H9 (cell line): ENCODE measurements around the gene ANKRD53. TPM values are rescaled to one million over a fixed set of nuclear protein-coding genes. Genes with fewer than 3 reads are reported as not detected.

Source experiments
- DNase-seq: peaks from one replicate; pipeline ENCODE4 v3.0.0-alpha.2; 2017
- H2AFZ ChIP-seq: one replicate; pipeline ENCODE4 v1.6.1; 2013; ENCODE audit warnings: mild to moderate bottlenecking, low read length, control low read depth, moderate library complexity
- H2AK5ac ChIP-seq: 2 replicates; pipeline ENCODE4 v1.6.1; 2013; ENCODE audit warnings: low read length, control low read depth, mixed read lengths; ENCODE audit not compliant: insufficient read length
- H2BK120ac ChIP-seq: one replicate; pipeline ENCODE4 v1.6.1; 2013; ENCODE audit warnings: low read depth, mild to moderate bottlenecking, low read length, control low read depth, inconsistent platforms; ENCODE audit not compliant: poor library complexity, severe bottlenecking
- H2BK12ac ChIP-seq: 2 replicates; pipeline ENCODE4 v1.6.1; 2013; ENCODE audit warnings: low read length, control low read depth, mixed read lengths, low read depth; ENCODE audit not compliant: insufficient read length
- H2BK15ac ChIP-seq: 2 replicates; pipeline ENCODE4 v1.6.1; 2013; ENCODE audit warnings: low read depth, low read length, control low read depth
- H2BK20ac ChIP-seq: one replicate; pipeline ENCODE4 v1.6.1; 2013; ENCODE audit warnings: low read depth, mild to moderate bottlenecking, low read length, control low read depth, inconsistent platforms; ENCODE audit not compliant: poor library complexity, severe bottlenecking
- H2BK5ac ChIP-seq: 2 replicates; pipeline ENCODE4 v1.6.1; 2013; ENCODE audit warnings: low read length, control low read depth, mixed read lengths; ENCODE audit not compliant: insufficient read length
- H3K14ac ChIP-seq: 2 replicates; pipeline ENCODE4 v1.6.1; 2013; ENCODE audit warnings: low read length, control low read depth; ENCODE audit not compliant: insufficient read depth
- H3K18ac ChIP-seq: 2 replicates; pipeline ENCODE4 v1.6.1; 2013; ENCODE audit warnings: low read depth, mild to moderate bottlenecking, mixed read lengths, low read length, control low read depth; ENCODE audit not compliant: insufficient read length
- H3K23ac ChIP-seq: 2 replicates; pipeline ENCODE4 v1.6.1; 2013; ENCODE audit warnings: low read length, control low read depth, mixed read lengths, low read depth; ENCODE audit not compliant: insufficient read length
- H3K23me2 ChIP-seq: 2 replicates; pipeline ENCODE4 v1.6.1; 2013; ENCODE audit warnings: low read depth, mild to moderate bottlenecking, mixed read lengths, low read length, control low read depth; ENCODE audit not compliant: insufficient read length, poor library complexity, severe bottlenecking
- H3K27ac ChIP-seq: 2 replicates; pipeline ENCODE4 v1.5.1; 2013; ENCODE audit warnings: low read length, control low read depth, mixed read lengths, low read depth; ENCODE audit not compliant: insufficient read length
- H3K27me3 ChIP-seq: 2 replicates; pipeline ENCODE4 v1.6.1; 2013; ENCODE audit warnings: low read length, control low read depth, inconsistent platforms; ENCODE audit not compliant: insufficient read depth
- H3K4ac ChIP-seq: 2 replicates; pipeline ENCODE4 v1.6.1; 2013; ENCODE audit warnings: low read depth, mild to moderate bottlenecking, control low read depth, inconsistent platforms, low read length, moderate library complexity
- H3K4me1 ChIP-seq: 2 replicates; pipeline ENCODE4 v1.6.1; 2013; ENCODE audit warnings: low read length, control low read depth, inconsistent platforms; ENCODE audit not compliant: insufficient read depth
- H3K4me2 ChIP-seq: 2 replicates; pipeline ENCODE4 v1.6.1; 2013; ENCODE audit warnings: low read length, control low read depth, mixed read lengths; ENCODE audit not compliant: insufficient read length, insufficient read depth
- H3K56ac ChIP-seq: 2 replicates; pipeline ENCODE4 v1.6.1; 2013; ENCODE audit warnings: low read depth, mild to moderate bottlenecking, mixed read lengths, low read length, control low read depth; ENCODE audit not compliant: insufficient read length
- H3K79me1 ChIP-seq: 2 replicates; pipeline ENCODE4 v1.6.1; 2013; ENCODE audit warnings: low read depth, mild to moderate bottlenecking, moderate library complexity, low read length, control low read depth, inconsistent platforms; ENCODE audit not compliant: insufficient read depth, poor library complexity, severe bottlenecking
- H3K79me2 ChIP-seq: 2 replicates; pipeline ENCODE4 v1.6.1; 2013; ENCODE audit warnings: low read length, control low read depth, inconsistent platforms; ENCODE audit not compliant: insufficient read depth
- H3K9ac ChIP-seq: 2 replicates; pipeline ENCODE4 v1.6.1; 2013; ENCODE audit warnings: low read length, control low read depth, mixed read lengths; ENCODE audit not compliant: insufficient read length; ENCODE audit errors: extremely low read depth
- H3K9me3 ChIP-seq: one replicate; pipeline ENCODE4 v1.6.1; 2013; ENCODE audit warnings: low read depth, low read length, inconsistent platforms; ENCODE audit not compliant: control insufficient read depth
- H3T11ph ChIP-seq: one replicate; pipeline ENCODE4 v1.6.1; 2013; ENCODE audit warnings: mild to moderate bottlenecking, low read length, control low read depth, inconsistent platforms
- H4K20me1 ChIP-seq: one replicate; pipeline ENCODE4 v1.6.1; 2013; ENCODE audit not compliant: control insufficient read depth, insufficient read length, insufficient read depth
- H4K5ac ChIP-seq: 2 replicates; pipeline ENCODE4 v1.6.1; 2013; ENCODE audit warnings: low read depth, mild to moderate bottlenecking, mixed read lengths, low read length, control low read depth; ENCODE audit not compliant: insufficient read length
- H4K8ac ChIP-seq: replicated peaks from 2 replicates; pipeline ENCODE4 v1.6.1; 2013; ENCODE audit warnings: low read length, control low read depth, mixed read lengths, low read depth; ENCODE audit not compliant: insufficient read length
- H4K91ac ChIP-seq: 2 replicates; pipeline ENCODE4 v1.6.1; 2013; ENCODE audit warnings: low read depth, mild to moderate bottlenecking, moderate library complexity, mixed read lengths, low read length, control low read depth; ENCODE audit not compliant: insufficient read length
- H3K27ac Mint-ChIP-seq, 3 experiments: 2 replicates in 2 of 3; 3 replicates in 1 of 3; pipeline ENCODE4 v1.8.0; 2020 to 2021; ENCODE audit warnings: mixed read lengths in 3 of 3, mild to moderate bottlenecking in 1 of 3, moderate library complexity in 1 of 3
- H3K27me3 Mint-ChIP-seq: 2 replicates; pipeline ENCODE4 v1.8.0; 2021; ENCODE audit warnings: low read depth, mild to moderate bottlenecking, moderate library complexity, mixed read lengths
- H3K36me3 Mint-ChIP-seq, 3 experiments: 2 replicates in 2 of 3; 3 replicates in 1 of 3; pipeline ENCODE4 v1.8.0; 2020 to 2021; ENCODE audit warnings: low read depth in 3 of 3, mixed read lengths in 3 of 3; ENCODE audit not compliant: insufficient read depth in 1 of 3
- H3K4me1 Mint-ChIP-seq, 2 experiments: 2 replicates each; pipeline ENCODE4 v1.8.0; 2020; ENCODE audit warnings: mixed read lengths in 2 of 2
- H3K4me3 Mint-ChIP-seq, 2 experiments: 2 replicates in 1 of 2; 3 replicates in 1 of 2; pipeline ENCODE4 v1.8.0; 2020 to 2021; ENCODE audit warnings: mild to moderate bottlenecking in 2 of 2, mixed read lengths in 2 of 2, moderate library complexity in 1 of 2
- H3K9me3 Mint-ChIP-seq, 2 experiments: 2 replicates in 1 of 2; 3 replicates in 1 of 2; pipeline ENCODE4 v1.8.0; 2020; ENCODE audit warnings: mild to moderate bottlenecking in 2 of 2, mixed read lengths in 2 of 2, moderate library complexity in 1 of 2
- WGBS: extraction: QIAGEN DNeasy Blood & Tissue Kit; methylation state at CpG from one replicate; pipeline ENCODE4 v1.1.7; 2013; ENCODE audit warnings: missing lambda C conversion rate, low lambda C conversion rate, mixed read lengths; ENCODE audit not compliant: insufficient read length; ENCODE audit errors: extremely low coverage; 5-methylcytosine and 5-hydroxymethylcytosine counted together
- total RNA-seq: library from RNA; stranded (reverse); gene quantifications from 2 replicates; pipeline ENCODE4 v1.2.1, GENCODE V29; 2021
- TF ChIP-seq, protein P1 (sequence below): fragments of 200-600 bp; sonication (generic); conservative IDR thresholded peaks from 3 replicates; pipeline ENCODE4 v1.8.0; 2021; ENCODE audit warnings: antibody characterized with exemption, mild to moderate bottlenecking

ANKRD53 gene
- total RNA-seq, 1 experiment from 2014 or later = 0.28 TPM

- H3K9me3 Mint-ChIP-seq = no peaks in the 10 kb centered on the region; a peak in 1 of 5 replicates
- H3K23me2 ChIP-seq = peaks cover 7% of the 10 kb centered on the region
- H3K56ac ChIP-seq = no peak overlapping the region
- H3K36me3 Mint-ChIP-seq = no peaks in the 10 kb centered on the region
- H3K4me3 Mint-ChIP-seq = no peak overlapping the region
- no CpG with 5 or more reads among the region's 12 CpGs for WGBS
- no peak overlapping the region for H3K23ac ChIP-seq
- H3K79me2 ChIP-seq = no peaks in the 10 kb centered on the region
- no peak overlapping the region; a peak in 1 of 7 replicates for H3K27ac Mint-ChIP-seq
- no peak overlapping the region for H2AK5ac ChIP-seq
- H3K14ac ChIP-seq = no peak overlapping the region
- no peak overlapping the region for H3K18ac ChIP-seq
- H2BK120ac ChIP-seq = no peak overlapping the region
- no peak overlapping the region for H2BK20ac ChIP-seq
- peak; percentile 26 for DNase-seq
- TF ChIP-seq, protein P1, sequence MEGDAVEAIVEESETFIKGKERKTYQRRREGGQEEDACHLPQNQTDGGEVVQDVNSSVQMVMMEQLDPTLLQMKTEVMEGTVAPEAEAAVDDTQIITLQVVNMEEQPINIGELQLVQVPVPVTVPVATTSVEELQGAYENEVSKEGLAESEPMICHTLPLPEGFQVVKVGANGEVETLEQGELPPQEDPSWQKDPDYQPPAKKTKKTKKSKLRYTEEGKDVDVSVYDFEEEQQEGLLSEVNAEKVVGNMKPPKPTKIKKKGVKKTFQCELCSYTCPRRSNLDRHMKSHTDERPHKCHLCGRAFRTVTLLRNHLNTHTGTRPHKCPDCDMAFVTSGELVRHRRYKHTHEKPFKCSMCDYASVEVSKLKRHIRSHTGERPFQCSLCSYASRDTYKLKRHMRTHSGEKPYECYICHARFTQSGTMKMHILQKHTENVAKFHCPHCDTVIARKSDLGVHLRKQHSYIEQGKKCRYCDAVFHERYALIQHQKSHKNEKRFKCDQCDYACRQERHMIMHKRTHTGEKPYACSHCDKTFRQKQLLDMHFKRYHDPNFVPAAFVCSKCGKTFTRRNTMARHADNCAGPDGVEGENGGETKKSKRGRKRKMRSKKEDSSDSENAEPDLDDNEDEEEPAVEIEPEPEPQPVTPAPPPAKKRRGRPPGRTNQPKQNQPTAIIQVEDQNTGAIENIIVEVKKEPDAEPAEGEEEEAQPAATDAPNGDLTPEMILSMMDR = no peak
- H3T11ph ChIP-seq = no peak overlapping the region
- H3K9me3 ChIP-seq = no peaks in the 10 kb centered on the region
- H2BK5ac ChIP-seq = no peak overlapping the region
- no peak overlapping the region for H2AFZ ChIP-seq
- no peak overlapping the region for H2BK15ac ChIP-seq
- H3K4me1 ChIP-seq = no peaks in the 10 kb centered on the region
- H3K79me1 ChIP-seq = no peaks in the 10 kb centered on the region
- peaks cover 3 to 5% of the 10 kb centered on the region in 2 experiments for H3K4me1 Mint-ChIP-seq
- H3K4me2 ChIP-seq = no peak overlapping the region
- no peak overlapping the region for H2BK12ac ChIP-seq
- H4K5ac ChIP-seq = no peak overlapping the region
- H4K91ac ChIP-seq = no peak overlapping the region
- H3K27me3 Mint-ChIP-seq = peaks cover 82% of the 10 kb centered on the region
- peaks cover 2% of the 10 kb centered on the region for H4K20me1 ChIP-seq
- H3K27ac ChIP-seq = no peak overlapping the region
- H3K27me3 ChIP-seq = peaks cover 15% of the 10 kb centered on the region; the same call in 1 of the 2 replicates
- no peak overlapping the region for H3K9ac ChIP-seq
- H3K4ac ChIP-seq = no peak overlapping the region
- H4K8ac ChIP-seq = no peak overlapping the region
Measured at GRCh38 chr2:70962211-70962884, 16.1 kb upstream of the ANKRD53 start.
